GM12864 (cell line): Measurements from ENCODE around the gene GAPDH.

Experiments used
- DNase-seq: peaks from one replicate; pipeline ENCODE4 v3.0.0-alpha.2; 2011; ENCODE audit warnings: low read depth
- H3K4me3 ChIP-seq: 2 replicates; pipeline ENCODE4 v1.5.1; 2011; ENCODE audit warnings: mild to moderate bottlenecking, low read depth, low read length, control low read depth
- CTCF ChIP-seq: IDR thresholded peaks from 2 replicates; pipeline ENCODE4 v1.5.1; 2011; ENCODE audit warnings: low read depth, mild to moderate bottlenecking, moderate library complexity, low read length, control low read depth, inconsistent platforms; ENCODE audit errors: missing control alignments

The GAPDH gene

DNA sequence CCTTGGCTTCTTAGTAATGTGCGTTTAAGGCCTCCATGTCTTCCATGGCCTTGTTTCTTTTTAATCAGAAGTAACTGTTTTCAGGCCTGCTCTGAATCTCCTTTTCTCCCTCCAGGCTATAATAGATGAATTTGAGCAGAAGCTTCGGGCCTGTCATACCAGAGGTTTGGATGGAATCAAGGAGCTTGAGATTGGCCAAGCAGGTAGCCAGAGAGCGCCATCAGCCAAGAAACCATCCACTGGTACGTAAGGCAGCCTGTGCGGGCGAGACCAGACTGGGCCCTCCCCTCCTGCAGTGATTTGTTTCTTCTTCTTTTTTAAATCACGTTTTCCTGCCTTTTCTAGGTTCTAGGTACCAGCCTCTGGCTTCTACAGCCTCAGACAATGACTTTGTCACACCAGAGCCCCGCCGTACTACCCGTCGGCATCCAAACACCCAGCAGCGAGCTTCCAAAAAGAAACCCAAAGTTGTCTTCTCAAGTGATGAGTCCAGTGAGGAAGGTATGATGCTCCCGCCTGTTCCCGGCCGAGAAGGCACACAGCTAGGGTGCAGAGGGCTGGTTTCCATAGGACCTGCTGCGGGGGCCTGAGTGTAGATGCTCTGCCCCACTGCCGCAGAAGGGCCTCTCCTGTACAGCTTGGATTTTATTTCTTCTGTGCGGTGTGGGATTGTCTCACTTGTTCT lies 3.6 kb upstream of the GAPDH start:
- H3K4me3 ChIP-seq: no peak overlapping the region
- TF ChIP-seq CTCF: no peak
- no peak for DNase-seq

DNA sequence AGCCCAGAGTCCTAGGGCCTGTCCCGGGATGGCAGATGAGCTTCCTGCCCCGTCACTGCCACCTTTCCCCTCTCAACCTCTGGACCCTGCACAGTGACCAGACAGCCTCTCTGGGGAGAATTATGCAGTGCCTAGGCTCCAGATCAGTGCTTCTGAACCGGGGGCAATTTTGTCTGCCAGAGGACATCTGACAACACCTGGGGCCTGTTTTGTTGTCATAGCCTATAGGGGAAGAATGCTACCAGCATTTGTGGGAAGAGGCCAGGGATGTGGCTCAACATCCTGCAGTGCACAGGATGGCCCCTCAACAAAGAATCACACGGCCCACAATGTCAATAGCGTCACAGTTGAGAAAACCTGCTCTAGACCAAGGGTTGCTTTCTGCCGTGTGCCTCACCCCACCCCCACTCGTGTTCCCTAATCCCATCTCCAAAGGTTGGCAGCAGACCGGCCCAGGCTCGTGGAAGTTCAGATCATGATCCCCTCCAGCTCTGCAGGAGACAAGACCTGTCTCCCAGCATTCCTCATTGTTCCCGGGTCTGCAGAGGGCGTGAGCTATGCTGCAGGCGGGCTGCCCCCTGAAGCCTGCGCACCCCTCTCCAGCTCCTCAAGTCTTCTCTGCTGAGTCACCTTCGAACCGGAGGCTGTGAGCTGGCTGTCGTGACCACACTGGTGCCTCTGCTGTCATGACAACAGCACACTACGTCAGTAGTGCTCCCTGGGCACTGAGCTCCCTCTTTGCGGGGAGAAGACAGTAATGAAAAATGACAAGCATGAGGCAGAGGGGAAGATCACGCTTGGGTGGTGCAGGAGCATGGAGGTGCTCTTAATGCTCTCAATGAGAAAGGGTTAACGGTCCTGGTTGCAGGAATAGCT lies 2.0 kb upstream of the GAPDH start:
- TF ChIP-seq CTCF: no peak
- H3K4me3 ChIP-seq: peak overlapping the region; percentile 80
- DNase-seq: no peak

GRCh38 chr12:6532927-6533652 lies 1.2 kb upstream of the GAPDH start:
- peak overlapping the region; percentile 80 for H3K4me3 ChIP-seq
- TF ChIP-seq CTCF: no peak
- DNase-seq: no peak

- no peak for TF ChIP-seq CTCF
- peak overlapping the region; percentile 80 for H3K4me3 ChIP-seq
- DNase-seq: no peak
Measured at GRCh38 chr12:6533653-6533922, 729 bp upstream of the GAPDH start.

- no peak for DNase-seq
- peak overlapping the region; percentile 80 for H3K4me3 ChIP-seq
- no peak for TF ChIP-seq CTCF
Measured at GRCh38 chr12:6534695-6534944, 303 bp downstream of the GAPDH start.

GRCh38 chr12:6534945-6535696 lies 804 bp downstream of the GAPDH start:
- TF ChIP-seq CTCF: no peak

More at GRCh38 chr12:6534945-6535696, 804 bp downstream of the GAPDH start:
- peak overlapping the region; percentile 80 for H3K4me3 ChIP-seq
- no peak for DNase-seq
